SIG-M5 treated with dmso at 0.1 percent for 504 hours (cell line): Measurements from ENCODE around the gene VWCE.
"Not testable (repeated sequence)": the region's sequence is repeated elsewhere in the genome, so short reads cannot be mapped to it uniquely, and the experiment has no call there.

ENCODE experiments used
- DNase-seq: peaks from one replicate; lab custom pipeline; 2025; ENCODE audit not compliant: unreplicated experiment; lab: John Stamatoyannopoulos, UW

VWCE gene

GRCh38 chr11:61219016-61219415, 76.1 kb downstream of the VWCE start:
- DNase-seq, result not testable (repeated sequence)

- not testable (repeated sequence) for DNase-seq
Measured at GRCh38 chr11:61218306-61218705, 76.8 kb downstream of the VWCE start.

- not testable (repeated sequence) for DNase-seq
Measured at GRCh38 chr11:61213711-61214324, 81.3 kb downstream of the VWCE start.

- not testable (repeated sequence) for DNase-seq
Measured at GRCh38 chr11:61212202-61212601, 82.9 kb downstream of the VWCE start.

GRCh38 chr11:61211327-61211952, 83.7 kb downstream of the VWCE start:
- not testable (repeated sequence) for DNase-seq

- DNase-seq, result not testable (repeated sequence)
Measured at GRCh38 chr11:61210629-61211028, 84.5 kb downstream of the VWCE start.
